PC-9 (cell line): ENCODE results near the gene PERCC1. TPM values are rescaled to one million over a fixed set of nuclear protein-coding genes. Genes with fewer than 3 reads are reported as not detected.

Source experiments
- BruUV-seq: library from RNA; stranded (reverse); fragments of 400-500 nt; replicated peaks from 2 replicates; lab custom pipeline; 2021; lab: Mats Ljungman, UMichigan
- CTCF ChIA-PET: fragments of 300-600 bp; sonication (Branson Sonifier 250); formaldehyde crosslinking; loops from one replicate; lab custom pipeline; 2022; ENCODE audit warnings: antibody characterized with exemption; lab: Charles Lee
- POLR2A ChIA-PET: fragments of 300-600 bp; sonication (Branson Sonifier 250); formaldehyde crosslinking; loops from one replicate; lab custom pipeline; 2022; ENCODE audit warnings: antibody characterized with exemption; ENCODE audit not compliant: unreplicated experiment; lab: Charles Lee
- DNase-seq, 2 experiments: peaks; one replicate each; pipeline versions ENCODE4 v3.0.0 to v3.0.0-alpha.2; 2015 to 2022; ENCODE audit warnings: mixed read lengths in 1 of 2
- H2AFZ ChIP-seq: fragments of 200-600 bp; sonication (generic); 2 replicates; pipeline ENCODE4 v1.8.1; 2017; ENCODE audit warnings: antibody characterized with exemption
- H3F3A ChIP-seq: fragments of 200-600 bp; sonication (generic); 2 replicates; pipeline ENCODE4 v1.8.1; 2017; ENCODE audit warnings: antibody characterized with exemption, mild to moderate bottlenecking, low read depth; ENCODE audit not compliant: insufficient read depth
- H3K27ac ChIP-seq: fragments of 200-600 bp; sonication (generic); 2 replicates; pipeline ENCODE4 v1.6.1; 2016; ENCODE audit warnings: mixed run types
- H3K27me3 ChIP-seq: fragments of 200-600 bp; sonication (generic); 2 replicates; pipeline ENCODE4 v1.6.1; 2016; ENCODE audit warnings: low read depth, mixed run types; ENCODE audit not compliant: insufficient read depth
- H3K36me3 ChIP-seq: fragments of 200-600 bp; sonication (generic); 2 replicates; pipeline ENCODE4 v1.6.1; 2016; ENCODE audit warnings: low read depth, mixed run types
- H3K4me1 ChIP-seq: fragments of 200-600 bp; sonication (generic); replicated peaks from 2 replicates; pipeline ENCODE4 v1.6.1; 2016; ENCODE audit warnings: mixed run types; ENCODE audit not compliant: insufficient read depth
- H3K4me2 ChIP-seq: fragments of 200-600 bp; sonication (generic); 2 replicates; pipeline ENCODE4 v1.6.1; 2017; ENCODE audit warnings: mixed run types
- H3K4me3 ChIP-seq: fragments of 200-600 bp; sonication (generic); 2 replicates; pipeline ENCODE4 v1.6.1; 2016; ENCODE audit warnings: mixed run types
- H3K79me2 ChIP-seq: fragments of 200-600 bp; sonication (generic); 2 replicates; pipeline ENCODE4 v1.6.1; 2017; ENCODE audit warnings: low read depth, mixed run types
- H3K9me2 ChIP-seq: fragments of 200-600 bp; sonication (generic); 2 replicates; pipeline ENCODE4 v1.8.1; 2017; ENCODE audit warnings: mild to moderate bottlenecking; ENCODE audit not compliant: insufficient read depth
- H3K9me3 ChIP-seq: fragments of 200-600 bp; sonication (generic); 2 replicates; pipeline ENCODE4 v1.8.1; 2016; ENCODE audit warnings: low read depth; ENCODE audit not compliant: insufficient read depth
- H4K20me1 ChIP-seq: fragments of 200-600 bp; sonication (generic); 2 replicates; pipeline ENCODE4 v1.8.1; 2017; ENCODE audit not compliant: insufficient read depth
- CTCF ChIP-seq: fragments of 200-600 bp; sonication (generic); conservative IDR thresholded peaks from 2 replicates; pipeline ENCODE4 v1.6.1; 2017; ENCODE audit warnings: mixed run types, antibody characterized with exemption, mild to moderate bottlenecking, moderate library complexity
- EZH2 ChIP-seq: fragments of 200-600 bp; sonication (generic); IDR thresholded peaks from 2 replicates; pipeline ENCODE4 v1.8.0; 2017; ENCODE audit warnings: antibody characterized with exemption, low read depth
- intact Hi-C: fragments of 100-400 bp; cut with micrococcal nuclease; formaldehyde crosslinking; loops from one replicate; pipeline ENCODE4 v1.10.0; 2022; ENCODE audit not compliant: unreplicated experiment
- total RNA-seq: library from RNA; stranded (reverse); gene quantifications from 2 replicates; pipeline ENCODE4 v1.2.3, GENCODE V29; 2021

PERCC1 gene
- total RNA-seq, 1 experiment from 2014 or later: not detected

GRCh38 chr16:1413684-1414531 is 17.0 kb upstream of the PERCC1 start:
- Histone ChIP-seq H3K4me2 (peak overlapping the region; percentile 77), H3K4me3 (peak overlapping the region; percentile 78), H4K20me1 (peaks cover 12% of the 10 kb centered on the region), H2AFZ (peak overlapping the region; percentile 80), H3K27ac (peak overlapping the region; percentile 55), H3F3A (peaks cover 44% of the 10 kb centered on the region), H3K79me2 (peaks cover 29% of the 10 kb centered on the region), H3K9me2 (no peaks in the 10 kb centered on the region), H3K9me3 (no peaks in the 10 kb centered on the region), H3K4me1 (peaks cover 36% of the 10 kb centered on the region), H3K27me3 (no peaks in the 10 kb centered on the region), H3K36me3 (no peaks in the 10 kb centered on the region)
- TF ChIP-seq CTCF (peak; percentile 76), EZH2 (no peak)
- intact Hi-C loops: loop anchor here (10.0 kb wide), 1 partner anchor 109 kb away; the partner anchor contains the start of gene UBE2I
- CTCF ChIA-PET: no interaction called here
- peak in 1 of 2 experiments; percentile 56 for DNase-seq
- BruUV-seq: no TSS peak
- POLR2A ChIA-PET: no interaction called here

DNA sequence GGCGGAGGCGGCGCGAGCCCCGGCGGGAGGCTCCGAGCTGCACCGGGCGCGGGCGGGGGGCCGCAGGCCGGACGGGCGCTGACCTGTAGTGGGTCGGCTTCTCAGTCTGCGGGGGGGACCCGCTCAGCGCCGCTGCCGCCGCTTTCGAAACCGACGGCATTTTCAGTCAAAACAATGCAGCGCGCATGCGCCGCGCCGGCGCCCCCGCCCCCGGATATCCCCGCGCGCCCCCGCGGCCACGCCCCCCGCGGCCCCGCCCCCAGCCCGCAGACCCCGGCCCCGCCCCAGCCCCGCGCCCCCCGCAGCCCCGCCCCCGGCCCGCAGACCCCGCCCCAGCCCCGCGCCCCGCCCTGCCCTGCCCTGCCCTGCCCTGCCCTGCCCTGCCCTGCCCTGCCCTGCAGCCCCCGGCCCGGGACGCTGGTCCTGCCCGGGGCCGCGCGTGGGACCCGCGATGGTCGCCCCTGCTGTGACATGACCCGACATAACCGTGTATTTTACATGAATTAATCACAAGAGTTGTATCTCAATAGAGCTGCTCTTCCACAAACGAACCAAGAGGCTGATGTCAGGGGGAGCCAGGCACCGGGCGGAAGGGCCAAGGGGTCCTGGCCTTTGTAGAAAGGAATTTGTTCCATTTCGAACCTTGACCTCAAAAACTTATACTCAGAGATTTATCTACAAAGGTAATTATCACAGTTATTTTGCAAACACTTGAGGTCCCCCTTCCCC is 16.2 kb upstream of the PERCC1 start, which contains the start of gene UNKL:
Gene UNKL, minus strand, starts transcription at position 173 of the 729 bp plus-strand sequence. Its CDS starts 13 bp downstream, at position 160.
- CTCF ChIA-PET: no interaction called here
- BruUV-seq: no TSS peak
- peaks cover 44% of the 10 kb centered on the region for H3K4me1 ChIP-seq
- H3K4me3 ChIP-seq: peak within 1 kb of the TSS; percentile 78
- peak within 1 kb of the TSS; percentile 77 for H3K4me2 ChIP-seq
- peak within 1 kb of the TSS; percentile 80 for H2AFZ ChIP-seq
- no peaks in the 10 kb centered on the region for H3K9me3 ChIP-seq
- no peaks in the 10 kb centered on the region for H3K9me2 ChIP-seq
- DNase-seq: peak in 1 of 2 experiments; percentile 69
- no peak for TF ChIP-seq EZH2
- TF ChIP-seq CTCF: no peak
- no peaks in the 10 kb centered on the region for H3K36me3 ChIP-seq
- no peaks in the 10 kb centered on the region for H3K27me3 ChIP-seq
- peak within 1 kb of the TSS; percentile 71 for H3K27ac ChIP-seq
- intact Hi-C loops: loop anchor here (5.0 to 10.0 kb wide), 2 partner anchors 110 to 198 kb away; partner anchors contain the start of genes CRAMP1, IFT140 and UBE2I
- peaks cover 37% of the 10 kb centered on the region for H3K79me2 ChIP-seq
- H3F3A ChIP-seq: peaks cover 46% of the 10 kb centered on the region
- POLR2A ChIA-PET: interaction anchor here (0.6 kb wide), 1 partner anchor 78 kb away, joined by 4 read pairs; no protein-coding TSS in a partner anchor
- peaks cover 8% of the 10 kb centered on the region for H4K20me1 ChIP-seq

DNA sequence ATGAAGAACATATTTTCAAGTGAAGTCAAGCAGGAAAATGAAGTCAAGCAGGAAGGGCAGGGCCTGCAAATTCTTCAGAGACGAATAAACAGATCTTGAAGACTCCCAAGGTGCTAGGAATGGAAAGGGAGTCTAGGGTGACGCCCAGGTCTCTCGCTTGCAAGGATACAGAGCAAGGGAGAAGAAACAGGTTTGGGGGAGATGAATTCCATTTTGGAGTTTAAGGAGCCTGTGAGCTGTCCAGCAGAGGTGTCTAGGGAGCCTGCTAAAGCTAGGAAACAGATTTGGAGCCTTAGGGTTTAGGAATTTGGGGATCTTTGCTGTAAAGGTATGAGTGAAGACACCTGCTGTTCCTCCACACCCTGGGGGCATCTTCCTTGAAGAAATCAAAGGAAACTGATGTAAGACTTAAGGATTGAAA is 14.3 kb upstream of the PERCC1 start:
- Histone ChIP-seq H3K4me1 (peaks cover 48% of the 10 kb centered on the region), H3K4me2 (peak overlapping the region; percentile 99), H3K9me3 (no peaks in the 10 kb centered on the region), H4K20me1 (peaks cover 8% of the 10 kb centered on the region), H3K9me2 (no peaks in the 10 kb centered on the region), H3K36me3 (no peaks in the 10 kb centered on the region), H3K79me2 (peaks cover 41% of the 10 kb centered on the region), H3F3A (peaks cover 52% of the 10 kb centered on the region), H3K27ac (peak overlapping the region; percentile 71), H3K27me3 (no peaks in the 10 kb centered on the region), H3K4me3 (peak overlapping the region; percentile 34; the same call in 1 of the 2 replicates), H2AFZ (no peak overlapping the region)
- intact Hi-C loops: loop anchor here (5.0 to 10.0 kb wide), 2 partner anchors 112 to 196 kb away; partner anchors contain the start of genes CRAMP1, IFT140 and UBE2I
- POLR2A ChIA-PET: interaction anchor here (0.6 kb wide), 1 partner anchor 189 kb away, joined by 3 read pairs; no protein-coding TSS in a partner anchor
- TF ChIP-seq EZH2 (no peak), CTCF (no peak)
- CTCF ChIA-PET: no interaction called here
- DNase-seq: peak; percentile 68 to 84
- no TSS peak for BruUV-seq
